Type B pancreatic cell (in vitro differentiated cells): Measurements from ENCODE around the gene SLC38A4. TPM values are rescaled to one million over a fixed set of nuclear protein-coding genes. Genes with fewer than 3 reads are reported as not detected.

Experiments
- DNase-seq: peaks from one replicate; pipeline ENCODE4 v3.0.0; 2021; ENCODE audit warnings: mixed read lengths; ENCODE audit not compliant: unreplicated experiment; ENCODE audit errors: extremely low spot score
- H3K27ac Mint-ChIP-seq: 2 replicates; pipeline ENCODE4 v1.8.0; 2021; ENCODE audit warnings: mild to moderate bottlenecking, mixed read lengths
- H3K27me3 Mint-ChIP-seq: 2 replicates; pipeline ENCODE4 v1.8.0; 2021; ENCODE audit warnings: mixed read lengths
- H3K36me3 Mint-ChIP-seq: 2 replicates; pipeline ENCODE4 v1.8.0; 2021; ENCODE audit warnings: mixed read lengths
- H3K4me1 Mint-ChIP-seq: one replicate; pipeline ENCODE4 v1.8.0; 2021; ENCODE audit warnings: mixed read lengths; ENCODE audit not compliant: unreplicated experiment
- H3K4me3 Mint-ChIP-seq: 2 replicates; pipeline ENCODE4 v1.8.0; 2021; ENCODE audit warnings: mild to moderate bottlenecking, mixed read lengths
- H3K9me3 Mint-ChIP-seq: 2 replicates; pipeline ENCODE4 v1.8.0; 2021; ENCODE audit warnings: mixed read lengths
- CTCF ChIP-seq: fragments of 200-600 bp; sonication (generic); conservative IDR thresholded peaks from 2 replicates; pipeline ENCODE4 v1.5.0; 2021; ENCODE audit warnings: antibody characterized with exemption, mild to moderate bottlenecking
- total RNA-seq: library from RNA; stranded (reverse); gene quantifications from 2 replicates; pipeline ENCODE4 v1.2.1, GENCODE V29; 2021; ENCODE audit warnings: low replicate concordance

The SLC38A4 gene
- total RNA-seq, 1 donor from 2014 or later, result 11.8 TPM

DNA sequence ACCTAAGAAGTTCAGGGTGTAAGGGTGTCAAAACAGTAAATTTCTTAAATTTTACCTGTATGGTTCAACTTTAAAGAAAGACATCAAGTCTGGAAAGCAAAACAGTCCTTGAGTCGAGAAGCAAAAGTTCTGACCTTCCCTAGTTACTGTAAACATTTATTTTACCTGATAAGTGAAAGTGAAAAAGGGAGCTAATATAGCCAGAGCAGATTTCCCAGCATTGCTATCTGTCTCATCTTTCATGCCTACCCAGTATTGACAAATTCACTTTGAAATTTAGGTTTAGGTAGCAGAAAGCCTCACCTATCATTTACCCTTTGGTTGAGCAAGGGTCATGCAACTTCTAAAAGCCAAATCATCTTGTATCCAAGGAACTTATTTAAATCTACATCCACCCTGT lies 24.5 kb downstream of the SLC38A4 start:
- Mint-ChIP-seq H3K27me3 (no peaks in the 10 kb centered on the region), H3K27ac (no peak overlapping the region), H3K4me1 (no peaks in the 10 kb centered on the region), H3K36me3 (no peaks in the 10 kb centered on the region), H3K9me3 (peaks cover 8% of the 10 kb centered on the region), H3K4me3 (no peak overlapping the region)
- no peak for DNase-seq
- no peak for TF ChIP-seq CTCF

DNA sequence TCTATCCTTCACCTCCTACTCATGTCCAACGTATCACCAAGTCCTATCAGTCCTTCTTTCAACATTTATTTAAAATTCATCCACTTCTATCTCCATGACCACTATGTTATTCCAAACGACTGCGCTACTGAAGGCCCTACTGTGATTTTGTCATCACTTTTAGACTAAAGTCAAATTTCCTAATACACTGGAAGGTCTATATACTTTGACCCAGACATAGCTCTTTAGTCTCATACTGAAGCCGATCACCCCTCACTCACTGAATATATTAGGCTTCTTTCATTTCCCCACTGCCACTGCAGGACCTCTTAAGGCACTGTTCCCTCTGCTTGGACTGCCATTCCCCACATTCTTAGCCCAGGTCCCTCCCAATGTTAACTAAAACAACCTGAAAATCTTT lies 25.6 kb downstream of the SLC38A4 start:
- H3K4me1 Mint-ChIP-seq, result no peaks in the 10 kb centered on the region
- H3K27me3 Mint-ChIP-seq, result no peaks in the 10 kb centered on the region

GRCh38 chr12:46798648-46799047 lies 27.1 kb downstream of the SLC38A4 start:
- no peak for TF ChIP-seq CTCF
- H3K27me3 Mint-ChIP-seq, result no peaks in the 10 kb centered on the region
- peaks cover 8% of the 10 kb centered on the region for H3K9me3 Mint-ChIP-seq
- no peak overlapping the region for H3K27ac Mint-ChIP-seq
- no peak for DNase-seq
- H3K36me3 Mint-ChIP-seq, result no peaks in the 10 kb centered on the region
- H3K4me3 Mint-ChIP-seq, result no peak overlapping the region
- H3K4me1 Mint-ChIP-seq, result no peaks in the 10 kb centered on the region

More for the DNA sequence above, 25.6 kb downstream of the SLC38A4 start:
- TF ChIP-seq CTCF, result no peak
- Mint-ChIP-seq H3K36me3 (no peaks in the 10 kb centered on the region), H3K27ac (no peak overlapping the region), H3K9me3 (peaks cover 8% of the 10 kb centered on the region), H3K4me3 (no peak overlapping the region)
- DNase-seq, result no peak

- Mint-ChIP-seq H3K27ac (no peak overlapping the region), H3K4me1 (no peaks in the 10 kb centered on the region), H3K4me3 (no peak overlapping the region), H3K9me3 (peaks cover 8% of the 10 kb centered on the region), H3K27me3 (no peaks in the 10 kb centered on the region), H3K36me3 (no peaks in the 10 kb centered on the region)
- no peak for TF ChIP-seq CTCF
- DNase-seq, result no peak
Observed at GRCh38 chr12:46798056-46798455, 27.7 kb downstream of the SLC38A4 start.

DNA sequence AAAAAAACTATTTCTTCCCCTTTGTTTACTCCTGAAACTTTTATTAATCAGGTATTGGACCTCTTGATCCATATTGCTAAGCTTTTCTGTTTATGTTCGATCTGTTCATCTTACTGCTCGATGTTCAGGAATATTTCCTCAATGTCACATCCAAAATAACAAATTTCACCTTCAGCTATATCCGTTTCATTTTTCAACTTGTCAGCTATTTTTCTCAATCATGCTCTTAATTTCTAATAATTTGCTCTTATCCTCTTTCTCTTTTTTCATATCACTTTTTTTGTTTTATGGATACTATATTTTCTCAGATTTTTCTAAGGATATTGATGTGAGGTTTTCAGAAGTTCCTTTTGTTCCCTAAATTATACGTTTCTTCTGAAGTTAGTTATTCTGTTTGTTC lies 29.8 kb downstream of the SLC38A4 start:
- Mint-ChIP-seq H3K27me3 (no peaks in the 10 kb centered on the region), H3K9me3 (peaks cover 8% of the 10 kb centered on the region), H3K4me1 (no peaks in the 10 kb centered on the region), H3K4me3 (no peak overlapping the region), H3K27ac (no peak overlapping the region), H3K36me3 (no peaks in the 10 kb centered on the region)
- DNase-seq, result no peak
- no peak for TF ChIP-seq CTCF

- Mint-ChIP-seq H3K4me1 (no peaks in the 10 kb centered on the region), H3K9me3 (peaks cover 8% of the 10 kb centered on the region), H3K4me3 (no peak overlapping the region), H3K27ac (no peak overlapping the region), H3K27me3 (no peaks in the 10 kb centered on the region), H3K36me3 (no peaks in the 10 kb centered on the region)
- no peak for TF ChIP-seq CTCF
- no peak for DNase-seq
Observed at GRCh38 chr12:46794593-46795190, 31.1 kb downstream of the SLC38A4 start.
